Measurements from ENCODE around the gene LRRC8E. TPM values are rescaled to one million over a fixed set of nuclear protein-coding genes. Genes with fewer than 3 reads are reported as not detected.

The LRRC8E gene
- total RNA-seq: 1 to 10 TPM; 2.6 to 3.4 TPM

DNA sequence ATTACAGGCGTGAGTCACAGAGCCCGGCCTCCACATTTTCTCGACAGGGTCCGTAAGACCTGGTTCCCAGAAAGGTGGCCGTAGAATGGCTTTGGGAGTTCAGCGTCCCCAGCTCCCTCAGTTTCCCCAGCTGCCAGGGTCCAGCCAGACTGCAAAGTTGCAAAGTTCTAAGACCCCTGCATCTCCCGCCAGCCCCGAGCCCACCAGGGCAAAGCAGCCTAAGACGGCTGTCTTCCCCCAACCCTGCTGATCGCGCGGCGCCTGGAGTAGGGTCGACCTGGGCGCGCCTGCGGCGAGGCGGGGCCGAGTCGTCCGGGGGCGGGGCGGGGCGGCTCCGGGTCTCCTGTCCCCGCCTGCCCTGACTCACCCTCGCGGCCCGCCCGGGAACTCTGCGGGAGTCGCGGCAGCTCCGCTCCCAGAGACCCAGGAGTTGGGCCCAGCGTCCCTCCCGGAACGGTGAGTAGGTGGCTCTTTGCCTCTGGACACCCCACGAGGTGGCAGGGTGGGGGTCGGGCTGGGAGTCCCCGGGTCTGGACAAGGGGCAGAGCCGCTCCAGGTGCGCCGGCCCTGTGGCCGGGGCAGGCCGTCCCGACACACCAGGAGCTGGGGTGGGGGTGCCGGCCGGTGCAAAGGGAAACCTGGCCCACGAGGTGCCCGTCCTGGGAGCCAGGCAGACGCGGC lies at the start of gene LRRC8E:
TSS of gene LRRC8E (plus strand) at position 366 of the 681 bp plus-strand sequence. CDS start 7,094 bp downstream, outside the sequence.
- peak within 1 kb of the TSS; percentile 66 to 81 (median 74) for H3K27ac ChIP-seq
- peak; percentile 80 to 91 (median 84) for TF ChIP-seq POLR2A (IDR thresholded peaks at IDR 0.05)
- TF ChIP-seq, protein P1, sequence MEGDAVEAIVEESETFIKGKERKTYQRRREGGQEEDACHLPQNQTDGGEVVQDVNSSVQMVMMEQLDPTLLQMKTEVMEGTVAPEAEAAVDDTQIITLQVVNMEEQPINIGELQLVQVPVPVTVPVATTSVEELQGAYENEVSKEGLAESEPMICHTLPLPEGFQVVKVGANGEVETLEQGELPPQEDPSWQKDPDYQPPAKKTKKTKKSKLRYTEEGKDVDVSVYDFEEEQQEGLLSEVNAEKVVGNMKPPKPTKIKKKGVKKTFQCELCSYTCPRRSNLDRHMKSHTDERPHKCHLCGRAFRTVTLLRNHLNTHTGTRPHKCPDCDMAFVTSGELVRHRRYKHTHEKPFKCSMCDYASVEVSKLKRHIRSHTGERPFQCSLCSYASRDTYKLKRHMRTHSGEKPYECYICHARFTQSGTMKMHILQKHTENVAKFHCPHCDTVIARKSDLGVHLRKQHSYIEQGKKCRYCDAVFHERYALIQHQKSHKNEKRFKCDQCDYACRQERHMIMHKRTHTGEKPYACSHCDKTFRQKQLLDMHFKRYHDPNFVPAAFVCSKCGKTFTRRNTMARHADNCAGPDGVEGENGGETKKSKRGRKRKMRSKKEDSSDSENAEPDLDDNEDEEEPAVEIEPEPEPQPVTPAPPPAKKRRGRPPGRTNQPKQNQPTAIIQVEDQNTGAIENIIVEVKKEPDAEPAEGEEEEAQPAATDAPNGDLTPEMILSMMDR (IDR thresholded peaks at IDR 0.05): peak in 3 of 7 experiments; percentile 1 to 11 (median 11)

DNA sequence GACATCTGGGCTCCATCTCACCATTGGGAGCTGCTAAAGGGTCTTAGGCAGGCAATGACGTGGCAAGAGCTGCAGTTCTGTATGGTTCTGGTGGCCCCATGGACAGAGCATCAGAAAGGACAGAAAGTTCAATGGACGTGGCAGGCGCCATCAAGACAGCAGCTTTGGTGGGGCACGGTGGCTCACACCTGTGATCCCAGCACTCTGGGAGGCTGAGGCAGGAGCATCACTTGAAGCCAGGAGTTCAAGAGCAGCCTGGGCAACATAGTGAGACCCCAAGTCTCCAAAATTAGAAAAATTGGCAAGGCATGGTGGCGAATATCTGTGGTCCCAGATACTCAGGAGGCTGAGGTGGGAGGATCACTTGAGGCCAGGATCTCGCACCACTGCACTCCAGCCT lies 48.8 kb upstream of the LRRC8E start:
- no peaks in the 10 kb centered on the region for H3K36me3 ChIP-seq (replicated peaks in 1 of 2; ENCODE audit: insufficient read depth in 1 of 2, low read depth in 2 of 2)
- no peak for ATAC-seq
- no peak for DNase-seq
- WGBS, 2 donors: 92 to 95% methylated on average over 6 of the region's 6 CpGs
- TF ChIP-seq, protein P1 (IDR thresholded peaks at IDR 0.05): no peak
- no peak for TF ChIP-seq POLR2A (IDR thresholded peaks at IDR 0.05)
- H3K4me3 ChIP-seq: no peak overlapping the region
- intact Hi-C loops (cut with DNase I): no loop called here
- peaks cover 2% of the 10 kb centered on the region for H3K4me1 ChIP-seq
- H3K9me3 ChIP-seq: no peaks in the 10 kb centered on the region
- no peak overlapping the region for H3K27ac ChIP-seq
- no peaks in the 10 kb centered on the region for H3K27me3 ChIP-seq

More for the DNA sequence above, at the start of gene LRRC8E:
- H3K27me3 ChIP-seq: no peaks in the 10 kb centered on the region
- intact Hi-C loops (cut with DNase I): no loop called here
- 3 to 63% methylated on average over 4 to 43 of the region's 53 CpGs for WGBS, 2 donors
- DNase-seq (peak; percentile 78 to 88 (median 82)), ATAC-seq (peak; percentile 98)
- H3K4me1 ChIP-seq: peaks cover 19% of the 10 kb centered on the region
- peak within 1 kb of the TSS; percentile 43 to 57 for H3K4me3 ChIP-seq
- no peaks in the 10 kb centered on the region for H3K9me3 ChIP-seq
- no peaks in the 10 kb centered on the region for H3K36me3 ChIP-seq (replicated peaks in 1 of 2; ENCODE audit: insufficient read depth in 1 of 2, low read depth in 2 of 2)

DNA sequence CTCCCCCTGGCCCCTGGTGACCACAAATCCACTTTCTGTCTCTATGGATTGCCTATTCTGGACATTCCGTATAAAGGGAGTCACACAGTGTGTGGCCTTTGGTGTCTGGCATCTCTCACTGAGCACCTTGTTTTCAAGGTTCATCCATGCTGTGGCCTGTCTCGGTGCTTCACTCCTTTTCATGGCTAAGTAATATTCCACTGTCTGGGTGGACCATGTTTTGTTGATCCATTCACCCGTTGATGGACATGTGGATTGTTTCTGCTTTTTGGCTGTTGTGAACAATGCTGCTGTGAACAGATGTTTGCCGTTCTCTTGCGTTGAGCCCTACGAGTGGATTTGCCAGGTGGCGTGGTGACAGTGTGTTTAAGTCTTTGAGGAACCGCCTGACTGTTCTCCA lies 47.7 kb upstream of the LRRC8E start:
- WGBS, 2 donors: 92 to 93% methylated on average over 8 of the region's 8 CpGs
- Histone ChIP-seq H3K36me3 (replicated peaks in 1 of 2; ENCODE audit: insufficient read depth in 1 of 2, low read depth in 2 of 2) (no peaks in the 10 kb centered on the region), H3K4me1 (peaks cover 3% of the 10 kb centered on the region), H3K27me3 (no peaks in the 10 kb centered on the region), H3K9me3 (no peaks in the 10 kb centered on the region), H3K27ac (no peak overlapping the region), H3K4me3 (no peak overlapping the region)
- no peak for DNase-seq
- TF ChIP-seq, protein P1 (IDR thresholded peaks at IDR 0.05): no peak
- TF ChIP-seq POLR2A (IDR thresholded peaks at IDR 0.05): no peak
- ATAC-seq: no peak
- intact Hi-C loops (cut with DNase I): no loop called here

DNA sequence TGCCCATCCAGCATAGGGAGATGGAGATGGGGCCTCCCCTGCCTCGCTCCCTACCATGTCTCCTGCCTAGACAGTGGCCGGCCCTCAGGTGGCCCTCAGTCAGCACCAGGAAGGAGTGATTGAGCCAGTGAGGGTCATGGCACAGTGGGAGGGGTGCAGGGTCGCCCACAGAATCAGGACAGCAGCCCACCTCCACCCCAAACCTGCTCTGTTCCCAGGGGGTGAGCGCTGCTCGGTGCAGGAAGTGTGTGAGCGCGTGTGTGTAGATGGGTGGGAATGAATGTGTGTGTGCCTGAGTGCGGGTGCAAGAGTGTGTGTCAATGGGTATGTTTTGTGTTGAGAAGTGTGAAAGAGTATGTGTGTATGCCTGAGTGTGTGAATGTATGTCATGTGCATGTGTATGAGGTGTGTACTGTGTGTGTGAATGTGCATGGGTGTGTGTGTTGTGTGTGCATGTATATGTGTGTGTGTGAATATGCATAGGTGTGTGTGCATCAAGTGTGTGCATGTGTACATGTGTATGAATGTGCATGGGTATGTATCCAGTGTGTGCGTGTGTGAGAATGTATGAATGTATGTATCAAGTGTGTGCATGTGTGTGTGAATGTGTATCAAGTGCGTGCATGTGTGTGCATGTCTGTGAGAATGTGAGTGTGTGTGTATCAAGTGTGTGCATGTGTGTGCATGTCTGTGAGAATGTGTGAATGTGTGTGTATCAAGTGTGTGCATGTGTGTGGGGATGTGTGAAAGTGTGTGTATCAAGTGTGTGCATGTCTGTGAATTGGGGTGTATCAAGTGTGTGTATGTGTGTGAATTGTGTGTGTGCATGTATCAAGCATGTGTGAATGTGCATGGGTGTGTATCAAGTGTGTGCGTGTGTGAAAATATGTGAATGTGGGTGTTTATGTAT lies 46.3 kb upstream of the LRRC8E start:
- intact Hi-C loops (cut with DNase I): no loop called here
- ATAC-seq: no peak

More for the DNA sequence above, 46.3 kb upstream of the LRRC8E start:
- Histone ChIP-seq H3K27ac (no peak overlapping the region), H3K27me3 (no peaks in the 10 kb centered on the region), H3K4me1 (peaks cover 3% of the 10 kb centered on the region), H3K9me3 (no peaks in the 10 kb centered on the region), H3K36me3 (replicated peaks in 1 of 2; ENCODE audit: insufficient read depth in 1 of 2, low read depth in 2 of 2) (no peaks in the 10 kb centered on the region), H3K4me3 (no peak overlapping the region)
- DNase-seq: no peak
- TF ChIP-seq POLR2A (IDR thresholded peaks at IDR 0.05): no peak
- TF ChIP-seq, protein P1 (IDR thresholded peaks at IDR 0.05): no peak
- WGBS, 2 donors: 84 to 86% methylated on average over 9 to 11 of the region's 11 CpGs

Data from body of pancreas (tissue), 4 donors.